GM12878 (cell line): ENCODE results near the gene KIAA0825.

ENCODE experiments used
- CBX3 ChIP-seq: fragments of 200-600 bp; sonication (generic); IDR thresholded peaks from 2 replicates; pipeline ENCODE4 v1.6.1; 2016; ENCODE audit warnings: low read depth, borderline replicate concordance
- EZH2 ChIP-seq: IDR thresholded peaks from 2 replicates; pipeline ENCODE4 v1.6.1; 2012; ENCODE audit warnings: low read depth, mild to moderate bottlenecking, control low read depth, inconsistent platforms, low read length, borderline replicate concordance; ENCODE audit not compliant: control insufficient read depth
- KLF5 ChIP-seq: fragments of 450-650 bp; IDR thresholded peaks from 2 replicates; pipeline ENCODE4 v1.6.1; 2014; ENCODE audit warnings: mild to moderate bottlenecking; ENCODE audit not compliant: partially characterized antibody
- MEF2A ChIP-seq: IDR thresholded peaks from 2 replicates; pipeline ENCODE4 v1.6.1; 2011; ENCODE audit warnings: low read depth, mild to moderate bottlenecking, low read length, moderate library complexity; ENCODE audit not compliant: insufficient read depth
- NBN ChIP-seq: fragments of 450-650 bp; IDR thresholded peaks from 2 replicates; pipeline ENCODE4 v1.6.1; 2016
- POLR2A ChIP-seq: IDR thresholded peaks from 2 replicates; pipeline ENCODE4 v1.6.1; 2011; ENCODE audit warnings: low read depth, mild to moderate bottlenecking, low read length
- POLR2AphosphoS5 ChIP-seq: IDR thresholded peaks from 2 replicates; pipeline ENCODE4 v1.6.1; 2011; ENCODE audit warnings: mild to moderate bottlenecking, low read length, inconsistent platforms
- SMC3 ChIP-seq: IDR thresholded peaks from 2 replicates; pipeline ENCODE4 v1.6.1; 2011; ENCODE audit warnings: low read length, improper control_type of control experiment, borderline replicate concordance
- TARDBP ChIP-seq: IDR thresholded peaks from 2 replicates; pipeline ENCODE4 v1.6.1; 2016; ENCODE audit warnings: borderline replicate concordance
- TF ChIP-seq, protein P1 (sequence below): fragments of 450-650 bp; IDR thresholded peaks from 2 replicates; pipeline ENCODE4 v1.6.1; 2014; ENCODE audit warnings: mild to moderate bottlenecking
- TF ChIP-seq, protein P2 (sequence below): fragments of 450-650 bp; IDR thresholded peaks from 2 replicates; pipeline ENCODE4 v1.6.1; 2017; ENCODE audit warnings: mild to moderate bottlenecking
- TF ChIP-seq, protein P3 (sequence below), 3 experiments: IDR thresholded peaks in 2 of 3; conservative IDR thresholded peaks in 1 of 3; 2 replicates each; pipeline ENCODE4 v1.5.1; 2011; ENCODE audit warnings: low read depth in 3 of 3, low read length in 3 of 3, mild to moderate bottlenecking in 3 of 3, control low read depth in 2 of 3, moderate library complexity in 2 of 3, inconsistent platforms in 1 of 3, mixed read lengths in 1 of 3; ENCODE audit not compliant: control insufficient read depth in 2 of 3, insufficient read depth in 1 of 3; ENCODE audit errors: extremely low read depth in 1 of 3

DNA sequence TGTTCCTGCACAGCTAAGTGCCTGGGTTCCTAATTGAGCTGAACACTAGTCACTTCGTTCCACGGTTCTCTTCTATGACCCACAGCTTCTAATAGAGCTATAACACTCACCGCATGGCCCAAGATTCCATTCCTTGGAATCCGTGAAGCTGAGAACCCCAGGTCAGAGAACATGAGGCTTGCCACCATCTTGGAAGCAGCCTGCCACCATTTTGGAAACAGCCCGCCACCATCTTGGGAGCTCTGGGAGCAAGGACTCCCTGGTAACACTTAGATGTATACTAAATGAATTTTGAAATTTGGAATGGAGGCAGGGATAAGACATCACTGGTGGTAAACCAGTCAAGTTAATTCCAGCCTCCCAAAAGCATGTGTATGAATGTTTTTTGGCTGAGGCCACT, 60.4 kb downstream of the KIAA0825 start:
- TF ChIP-seq MEF2A = no peak
- TF ChIP-seq NBN = no peak
- TF ChIP-seq POLR2A = no peak
- no peak for TF ChIP-seq CBX3
- TF ChIP-seq, protein P1, sequence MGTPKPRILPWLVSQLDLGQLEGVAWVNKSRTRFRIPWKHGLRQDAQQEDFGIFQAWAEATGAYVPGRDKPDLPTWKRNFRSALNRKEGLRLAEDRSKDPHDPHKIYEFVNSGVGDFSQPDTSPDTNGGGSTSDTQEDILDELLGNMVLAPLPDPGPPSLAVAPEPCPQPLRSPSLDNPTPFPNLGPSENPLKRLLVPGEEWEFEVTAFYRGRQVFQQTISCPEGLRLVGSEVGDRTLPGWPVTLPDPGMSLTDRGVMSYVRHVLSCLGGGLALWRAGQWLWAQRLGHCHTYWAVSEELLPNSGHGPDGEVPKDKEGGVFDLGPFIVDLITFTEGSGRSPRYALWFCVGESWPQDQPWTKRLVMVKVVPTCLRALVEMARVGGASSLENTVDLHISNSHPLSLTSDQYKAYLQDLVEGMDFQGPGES = no peak
- TF ChIP-seq KLF5 = no peak
- no peak for TF ChIP-seq EZH2
- TF ChIP-seq, protein P2, sequence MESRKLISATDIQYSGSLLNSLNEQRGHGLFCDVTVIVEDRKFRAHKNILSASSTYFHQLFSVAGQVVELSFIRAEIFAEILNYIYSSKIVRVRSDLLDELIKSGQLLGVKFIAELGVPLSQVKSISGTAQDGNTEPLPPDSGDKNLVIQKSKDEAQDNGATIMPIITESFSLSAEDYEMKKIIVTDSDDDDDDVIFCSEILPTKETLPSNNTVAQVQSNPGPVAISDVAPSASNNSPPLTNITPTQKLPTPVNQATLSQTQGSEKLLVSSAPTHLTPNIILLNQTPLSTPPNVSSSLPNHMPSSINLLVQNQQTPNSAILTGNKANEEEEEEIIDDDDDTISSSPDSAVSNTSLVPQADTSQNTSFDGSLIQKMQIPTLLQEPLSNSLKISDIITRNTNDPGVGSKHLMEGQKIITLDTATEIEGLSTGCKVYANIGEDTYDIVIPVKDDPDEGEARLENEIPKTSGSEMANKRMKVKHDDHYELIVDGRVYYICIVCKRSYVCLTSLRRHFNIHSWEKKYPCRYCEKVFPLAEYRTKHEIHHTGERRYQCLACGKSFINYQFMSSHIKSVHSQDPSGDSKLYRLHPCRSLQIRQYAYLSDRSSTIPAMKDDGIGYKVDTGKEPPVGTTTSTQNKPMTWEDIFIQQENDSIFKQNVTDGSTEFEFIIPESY = no peak
- TF ChIP-seq POLR2AphosphoS5 = no peak
- TF ChIP-seq SMC3 = no peak
- no peak for TF ChIP-seq TARDBP
- TF ChIP-seq, protein P3, sequence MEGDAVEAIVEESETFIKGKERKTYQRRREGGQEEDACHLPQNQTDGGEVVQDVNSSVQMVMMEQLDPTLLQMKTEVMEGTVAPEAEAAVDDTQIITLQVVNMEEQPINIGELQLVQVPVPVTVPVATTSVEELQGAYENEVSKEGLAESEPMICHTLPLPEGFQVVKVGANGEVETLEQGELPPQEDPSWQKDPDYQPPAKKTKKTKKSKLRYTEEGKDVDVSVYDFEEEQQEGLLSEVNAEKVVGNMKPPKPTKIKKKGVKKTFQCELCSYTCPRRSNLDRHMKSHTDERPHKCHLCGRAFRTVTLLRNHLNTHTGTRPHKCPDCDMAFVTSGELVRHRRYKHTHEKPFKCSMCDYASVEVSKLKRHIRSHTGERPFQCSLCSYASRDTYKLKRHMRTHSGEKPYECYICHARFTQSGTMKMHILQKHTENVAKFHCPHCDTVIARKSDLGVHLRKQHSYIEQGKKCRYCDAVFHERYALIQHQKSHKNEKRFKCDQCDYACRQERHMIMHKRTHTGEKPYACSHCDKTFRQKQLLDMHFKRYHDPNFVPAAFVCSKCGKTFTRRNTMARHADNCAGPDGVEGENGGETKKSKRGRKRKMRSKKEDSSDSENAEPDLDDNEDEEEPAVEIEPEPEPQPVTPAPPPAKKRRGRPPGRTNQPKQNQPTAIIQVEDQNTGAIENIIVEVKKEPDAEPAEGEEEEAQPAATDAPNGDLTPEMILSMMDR (IDR thresholded peaks at IDR 0.05 in 2 of 3, conservative IDR thresholded peaks at IDR 0.05 in 1 of 3; ENCODE audit: control insufficient read depth in 2 of 3, extremely low read depth in 1 of 3, insufficient read depth in 1 of 3, low read depth in 3 of 3, low read length in 3 of 3) = no peak
